Measurements from ENCODE around the gene ELL. TPM values are rescaled to one million over a fixed set of nuclear protein-coding genes. Genes with fewer than 3 reads are reported as not detected.

The ELL gene
- total RNA-seq, 1 donor = 18.5 TPM

GRCh38 chr19:18502638-18503294 lies 19.1 kb downstream of the ELL start:
- Histone ChIP-seq H3K4me1 (ENCODE audit: insufficient read depth, low read length) (peaks cover 21% of the 10 kb centered on the region), H3K4me3 (ENCODE audit: insufficient read depth, low read length) (no peak overlapping the region), H3K4me2 (ENCODE audit: insufficient read depth, low read length) (no peak overlapping the region), H3K79me2 (ENCODE audit: insufficient read depth, low read length) (peaks cover 100% of the 10 kb centered on the region), H3K9me3 (ENCODE audit: low read depth, low read length) (no peaks in the 10 kb centered on the region), H3K36me3 (ENCODE audit: insufficient read depth, low read length) (no peaks in the 10 kb centered on the region), H2AFZ (ENCODE audit: low read length) (no peak overlapping the region), H4K20me1 (ENCODE audit: insufficient read depth, low read length) (peaks cover 96% of the 10 kb centered on the region), H3K27ac (ENCODE audit: low read depth, low read length) (no peak overlapping the region), H3K27me3 (ENCODE audit: insufficient read depth, low read length) (no peaks in the 10 kb centered on the region)
- TF ChIP-seq CTCF (IDR thresholded peaks at IDR 0.05; ENCODE audit: extremely low read depth, low read depth, low read length) = no peak
- peak; percentile 71 for DNase-seq (ENCODE audit: insufficient read length, low spot score, missing footprints)

GRCh38 chr19:18502246-18502637 lies 19.6 kb downstream of the ELL start:
- Histone ChIP-seq H3K4me1 (ENCODE audit: insufficient read depth, low read length) (peaks cover 16% of the 10 kb centered on the region), H3K9me3 (ENCODE audit: low read depth, low read length) (no peaks in the 10 kb centered on the region), H4K20me1 (ENCODE audit: insufficient read depth, low read length) (peaks cover 94% of the 10 kb centered on the region), H3K36me3 (ENCODE audit: insufficient read depth, low read length) (no peaks in the 10 kb centered on the region), H2AFZ (ENCODE audit: low read length) (no peak overlapping the region), H3K27ac (ENCODE audit: low read depth, low read length) (no peak overlapping the region), H3K27me3 (ENCODE audit: insufficient read depth, low read length) (no peaks in the 10 kb centered on the region), H3K4me2 (ENCODE audit: insufficient read depth, low read length) (no peak overlapping the region), H3K79me2 (ENCODE audit: insufficient read depth, low read length) (peaks cover 100% of the 10 kb centered on the region), H3K4me3 (ENCODE audit: insufficient read depth, low read length) (no peak overlapping the region)
- TF ChIP-seq CTCF (IDR thresholded peaks at IDR 0.05; ENCODE audit: extremely low read depth, low read depth, low read length) = no peak
- DNase-seq (ENCODE audit: insufficient read length, low spot score, missing footprints) = peak; percentile 80

GRCh38 chr19:18501832-18502231 lies 20.0 kb downstream of the ELL start:
- peak; percentile 53 for DNase-seq (ENCODE audit: insufficient read length, low spot score, missing footprints)
- Histone ChIP-seq H3K4me2 (ENCODE audit: insufficient read depth, low read length) (no peak overlapping the region), H3K4me1 (ENCODE audit: insufficient read depth, low read length) (peaks cover 12% of the 10 kb centered on the region), H3K36me3 (ENCODE audit: insufficient read depth, low read length) (no peaks in the 10 kb centered on the region), H3K27me3 (ENCODE audit: insufficient read depth, low read length) (no peaks in the 10 kb centered on the region), H3K9me3 (ENCODE audit: low read depth, low read length) (no peaks in the 10 kb centered on the region), H3K4me3 (ENCODE audit: insufficient read depth, low read length) (no peak overlapping the region), H3K27ac (ENCODE audit: low read depth, low read length) (no peak overlapping the region), H4K20me1 (ENCODE audit: insufficient read depth, low read length) (peaks cover 94% of the 10 kb centered on the region), H3K79me2 (ENCODE audit: insufficient read depth, low read length) (peaks cover 100% of the 10 kb centered on the region), H2AFZ (ENCODE audit: low read length) (no peak overlapping the region)
- no peak for TF ChIP-seq CTCF (IDR thresholded peaks at IDR 0.05; ENCODE audit: extremely low read depth, low read depth, low read length)

- no peaks in the 10 kb centered on the region for H3K27me3 ChIP-seq (ENCODE audit: insufficient read depth, low read length)
- H3K27ac ChIP-seq (ENCODE audit: low read depth, low read length) = no peak overlapping the region
- H4K20me1 ChIP-seq (ENCODE audit: insufficient read depth, low read length) = peaks cover 94% of the 10 kb centered on the region
Measured at GRCh38 chr19:18501351-18501750, 20.5 kb downstream of the ELL start.

More at GRCh38 chr19:18501351-18501750, 20.5 kb downstream of the ELL start:
- Histone ChIP-seq H3K4me3 (ENCODE audit: insufficient read depth, low read length) (no peak overlapping the region), H3K4me2 (ENCODE audit: insufficient read depth, low read length) (no peak overlapping the region), H3K36me3 (ENCODE audit: insufficient read depth, low read length) (no peaks in the 10 kb centered on the region), H3K79me2 (ENCODE audit: insufficient read depth, low read length) (peaks cover 100% of the 10 kb centered on the region), H2AFZ (ENCODE audit: low read length) (no peak overlapping the region), H3K4me1 (ENCODE audit: insufficient read depth, low read length) (peaks cover 10% of the 10 kb centered on the region), H3K9me3 (ENCODE audit: low read depth, low read length) (no peaks in the 10 kb centered on the region)
- no peak for DNase-seq (ENCODE audit: insufficient read length, low spot score, missing footprints)
- no peak for TF ChIP-seq CTCF (IDR thresholded peaks at IDR 0.05; ENCODE audit: extremely low read depth, low read depth, low read length)

All from osteoblast (primary cell).